Tibial nerve (tissue), 4 donors: ENCODE data around the gene PDK1. TPM values are rescaled to one million over a fixed set of nuclear protein-coding genes. Genes with fewer than 3 reads are reported as not detected.
"Not testable (repeated sequence)": the region's sequence is repeated elsewhere in the genome, so short reads cannot be mapped to it uniquely, and the experiment has no call there.

Experiments used
- DNase-seq, 2 donors: peaks; one replicate each; pipeline ENCODE4 v3.0.0-alpha.2; 2019; ENCODE audit warnings: low spot score in 2 of 2
- H3K27ac ChIP-seq, 4 donors: fragments of 200-600 bp; sonication (generic) in 3 of 4; one replicate each; pipeline ENCODE4 v1.5.1; 2017 to 2019; ENCODE audit warnings: mild to moderate bottlenecking in 1 of 4
- H3K27me3 ChIP-seq, 2 donors: fragments of 200-600 bp; sonication (generic) in 1 of 2; one replicate each; pipeline versions ENCODE4 v1.5.1 to v1.6.0; 2017 to 2019
- H3K36me3 ChIP-seq, 3 donors: fragments of 200-600 bp; sonication (generic); one replicate each; pipeline ENCODE4 v1.5.1; 2018 to 2019
- H3K4me1 ChIP-seq, 4 donors: fragments of 200-600 bp; sonication (generic) in 3 of 4; one replicate each; pipeline ENCODE4 v1.5.1; 2017 to 2019
- H3K4me3 ChIP-seq, 4 donors: fragments of 200-600 bp; sonication (generic) in 3 of 4; one replicate each; pipeline ENCODE4 v1.5.1; 2017 to 2019; ENCODE audit warnings: mild to moderate bottlenecking in 1 of 4, moderate library complexity in 1 of 4
- H3K9me3 ChIP-seq, 4 donors: fragments of 200-600 bp; sonication (generic) in 3 of 4; one replicate each; pipeline ENCODE4 v1.5.1; 2017 to 2019
- EP300 ChIP-seq, 2 donors: sonication (generic); formaldehyde crosslinking; IDR thresholded peaks; one replicate each; pipeline ENCODE4 v1.6.1; 2017; ENCODE audit warnings: antibody characterized with exemption in 2 of 2, mild to moderate bottlenecking in 1 of 2
- POLR2A ChIP-seq, 2 donors: fragments of 450-650 bp; IDR thresholded peaks; one replicate each; pipeline ENCODE4 v1.6.1; 2017; ENCODE audit warnings: antibody characterized with exemption in 2 of 2, mild to moderate bottlenecking in 2 of 2, moderate library complexity in 2 of 2
- WGBS, 2 donors: methylation state at CpG; one replicate each; pipeline ENCODE4 v1.1.5; 2018; 5-methylcytosine and 5-hydroxymethylcytosine counted together
- total RNA-seq, 4 donors: library from RNA; depleted of rRNA; stranded (reverse); fragments of >200 nt; gene quantifications; one replicate each; pipeline ENCODE4 v1.1.0, GENCODE V29; 2016
- TF ChIP-seq, protein P1 (sequence below), 5 experiments: fragments of 200-600 bp in 3 of 5; fragments of 450-650 bp in 2 of 5; sonication (generic) in 3 of 5; IDR thresholded peaks; one replicate each; pipeline ENCODE4 v1.5.1; 2016 to 2019; ENCODE audit warnings: antibody characterized with exemption in 5 of 5, mild to moderate bottlenecking in 3 of 5, moderate library complexity in 2 of 5

The PDK1 gene
- total RNA-seq, 4 donors from 2014 or later = 10.4 to 25.6 (median 16.2) TPM

DNA sequence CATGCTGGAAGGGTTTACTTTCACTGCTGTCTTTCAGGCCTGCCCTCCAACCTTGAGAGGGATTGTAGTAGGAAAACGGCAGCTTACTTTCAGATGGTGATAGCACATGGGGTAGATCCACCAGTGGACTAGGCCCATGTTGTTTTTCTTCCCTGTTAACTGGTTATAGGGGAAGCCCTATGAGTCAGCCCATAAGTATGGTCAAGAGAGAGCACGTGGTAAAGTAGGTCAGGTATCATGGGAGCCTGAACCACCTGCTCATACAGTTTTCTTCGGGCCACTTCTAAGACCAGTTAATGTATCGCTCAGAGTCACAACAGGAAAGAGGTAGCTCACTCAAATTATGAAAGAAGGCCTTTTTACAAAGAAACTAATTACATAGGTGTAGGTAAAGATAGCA is 33.0 kb downstream of the PDK1 start:
- Histone ChIP-seq H3K27ac (no peak overlapping the region), H3K4me3 (no peak overlapping the region), H3K36me3 (peaks cover 0 to 43% (median 7%) of the 10 kb centered on the region in 3 donors), H3K9me3 (no peaks in the 10 kb centered on the region), H3K4me1 (no peaks in the 10 kb centered on the region), H3K27me3 (no peaks in the 10 kb centered on the region)
- no peak for DNase-seq
- TF ChIP-seq POLR2A (IDR thresholded peaks at IDR 0.05) = no peak
- no peak for TF ChIP-seq EP300 (IDR thresholded peaks at IDR 0.05)
- TF ChIP-seq, protein P1, sequence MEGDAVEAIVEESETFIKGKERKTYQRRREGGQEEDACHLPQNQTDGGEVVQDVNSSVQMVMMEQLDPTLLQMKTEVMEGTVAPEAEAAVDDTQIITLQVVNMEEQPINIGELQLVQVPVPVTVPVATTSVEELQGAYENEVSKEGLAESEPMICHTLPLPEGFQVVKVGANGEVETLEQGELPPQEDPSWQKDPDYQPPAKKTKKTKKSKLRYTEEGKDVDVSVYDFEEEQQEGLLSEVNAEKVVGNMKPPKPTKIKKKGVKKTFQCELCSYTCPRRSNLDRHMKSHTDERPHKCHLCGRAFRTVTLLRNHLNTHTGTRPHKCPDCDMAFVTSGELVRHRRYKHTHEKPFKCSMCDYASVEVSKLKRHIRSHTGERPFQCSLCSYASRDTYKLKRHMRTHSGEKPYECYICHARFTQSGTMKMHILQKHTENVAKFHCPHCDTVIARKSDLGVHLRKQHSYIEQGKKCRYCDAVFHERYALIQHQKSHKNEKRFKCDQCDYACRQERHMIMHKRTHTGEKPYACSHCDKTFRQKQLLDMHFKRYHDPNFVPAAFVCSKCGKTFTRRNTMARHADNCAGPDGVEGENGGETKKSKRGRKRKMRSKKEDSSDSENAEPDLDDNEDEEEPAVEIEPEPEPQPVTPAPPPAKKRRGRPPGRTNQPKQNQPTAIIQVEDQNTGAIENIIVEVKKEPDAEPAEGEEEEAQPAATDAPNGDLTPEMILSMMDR (IDR thresholded peaks at IDR 0.05) = no peak
- 73 to 80% methylated on average over 4 of the region's 4 CpGs for WGBS, 2 donors

DNA sequence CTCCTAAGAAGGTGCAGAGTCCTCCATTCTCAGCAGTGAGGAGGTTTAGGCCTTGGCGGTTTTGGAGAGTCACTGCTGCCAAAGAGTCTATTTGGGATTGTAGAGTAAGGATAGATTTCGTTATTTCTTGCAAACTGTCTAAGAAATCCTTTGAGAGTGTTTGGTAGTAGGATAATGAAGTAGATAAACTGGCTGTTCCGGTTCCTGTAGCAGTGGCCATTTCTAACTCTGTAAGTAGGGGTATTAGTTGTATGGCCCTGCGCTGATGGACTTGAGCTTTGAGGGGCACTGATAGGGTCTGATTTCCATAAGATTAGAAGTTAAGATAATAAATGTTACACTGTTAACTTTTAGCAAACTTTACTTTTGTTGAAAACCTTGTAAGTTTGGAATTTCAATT is 35.5 kb downstream of the PDK1 start:
- not testable (repeated sequence) for H3K9me3 ChIP-seq, H3K4me3 ChIP-seq, H3K4me1 ChIP-seq, H3K27ac ChIP-seq, DNase-seq, H3K27me3 ChIP-seq
- H3K36me3 ChIP-seq = peaks cover 0 to 41% (median 11%) of the 10 kb centered on the region in 3 donors
- WGBS, 2 donors = 94% methylated on average over 4 of the region's 4 CpGs

DNA sequence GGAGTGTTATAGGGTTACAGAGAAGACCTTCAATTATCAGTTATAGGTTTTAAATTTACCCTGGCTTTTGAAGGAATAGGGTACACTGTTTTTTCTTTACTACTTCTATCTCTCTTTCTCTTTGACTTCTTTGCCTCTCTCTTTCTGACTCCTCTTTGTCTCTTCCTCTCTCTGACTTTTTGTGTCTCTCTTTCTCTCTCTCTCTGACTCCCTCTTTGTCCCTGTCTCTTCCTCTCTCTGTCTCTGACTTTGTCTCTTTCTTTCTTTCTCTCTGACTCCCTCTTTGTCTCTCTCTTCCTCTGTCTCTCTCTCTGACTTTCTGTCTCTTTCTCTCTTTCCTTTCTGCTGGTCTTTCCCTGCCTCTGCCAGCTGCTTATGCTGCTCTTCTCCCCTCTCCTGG is 36.3 kb downstream of the PDK1 start:
- not testable (repeated sequence) for H3K4me1 ChIP-seq, H3K4me3 ChIP-seq, H3K27me3 ChIP-seq, H3K27ac ChIP-seq, DNase-seq, H3K9me3 ChIP-seq
- peaks cover 0 to 39% (median 7%) of the 10 kb centered on the region in 3 donors for H3K36me3 ChIP-seq

GRCh38 chr2:172596776-172597175 is 40.9 kb downstream of the PDK1 start:
- peaks cover 0 to 15% (median 7%) of the 10 kb centered on the region in 3 donors for H3K36me3 ChIP-seq
- H3K9me3 ChIP-seq = no peaks in the 10 kb centered on the region
- no peaks in the 10 kb centered on the region for H3K27me3 ChIP-seq
- H3K4me3 ChIP-seq = no peak overlapping the region
- H3K4me1 ChIP-seq = no peaks in the 10 kb centered on the region
- no peak for TF ChIP-seq POLR2A (IDR thresholded peaks at IDR 0.05)
- TF ChIP-seq, protein P1 (IDR thresholded peaks at IDR 0.05) = no peak
- TF ChIP-seq EP300 (IDR thresholded peaks at IDR 0.05) = no peak
- no peak overlapping the region for H3K27ac ChIP-seq
- DNase-seq = no peak
- 78 to 87% methylated on average over 5 of the region's 5 CpGs for WGBS, 2 donors

DNA sequence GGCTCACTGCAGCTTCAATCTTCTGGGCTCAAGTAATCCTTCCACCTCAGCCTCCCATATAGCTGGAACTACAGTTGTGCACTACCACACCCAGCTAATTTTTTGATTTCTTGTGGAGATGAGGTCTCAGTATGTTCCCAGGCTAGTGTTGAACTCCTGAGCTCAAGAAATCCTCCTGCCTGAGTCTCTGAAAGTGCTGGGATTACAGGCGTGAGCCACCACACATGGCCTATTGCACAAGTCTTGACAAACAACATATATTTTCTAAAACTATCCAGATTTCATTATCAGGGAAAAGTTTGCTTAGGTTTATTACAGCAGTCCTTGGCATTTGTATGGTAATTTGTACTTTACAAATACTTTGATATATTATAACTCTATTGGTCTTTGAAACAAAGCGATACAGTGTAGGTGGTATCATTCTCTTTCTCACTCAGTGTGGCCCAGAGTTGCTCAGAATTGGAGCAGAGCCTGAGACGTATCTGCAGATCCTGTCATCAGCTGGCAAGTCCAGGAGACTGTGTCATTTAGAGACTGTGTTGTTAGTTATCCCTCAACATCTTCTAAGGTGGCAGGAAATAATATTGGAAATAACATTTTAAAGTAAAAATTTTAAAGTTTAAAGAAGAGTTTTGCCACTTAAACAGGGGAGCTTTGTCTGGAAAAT is 41.4 kb downstream of the PDK1 start:
- no peak for DNase-seq
- H3K27me3 ChIP-seq = no peaks in the 10 kb centered on the region
- no peak overlapping the region for H3K4me3 ChIP-seq
- WGBS, 2 donors = 91 to 93% methylated on average over 3 of the region's 3 CpGs
- H3K4me1 ChIP-seq = no peaks in the 10 kb centered on the region
- H3K36me3 ChIP-seq = peaks cover 0 to 15% (median 7%) of the 10 kb centered on the region in 3 donors
- TF ChIP-seq EP300 (IDR thresholded peaks at IDR 0.05) (no peak), POLR2A (IDR thresholded peaks at IDR 0.05) (no peak)
- TF ChIP-seq, protein P1 (IDR thresholded peaks at IDR 0.05) = no peak
- H3K27ac ChIP-seq = no peak overlapping the region
- no peaks in the 10 kb centered on the region for H3K9me3 ChIP-seq

DNA sequence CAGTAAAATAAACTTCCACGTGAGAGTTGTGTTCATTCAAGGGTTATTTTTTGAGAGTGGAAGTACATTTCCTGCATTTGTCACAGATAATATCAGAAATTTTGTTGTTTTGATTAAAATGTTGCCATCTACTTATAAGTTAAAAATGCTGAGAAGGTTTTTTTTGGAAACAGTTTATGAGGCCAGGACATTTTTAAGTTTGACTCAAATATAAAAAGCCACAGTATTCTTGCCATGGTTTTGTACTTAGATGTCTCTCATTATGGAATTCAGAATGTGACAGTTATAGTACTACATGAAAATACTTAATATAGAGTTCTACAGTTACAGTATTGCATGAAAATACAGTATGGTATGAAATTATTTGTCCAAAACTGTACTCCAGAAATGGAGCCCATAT is 44.1 kb downstream of the PDK1 start:
- 49 to 71% methylated on average over 1 of the region's 1 CpG for WGBS, 2 donors
- TF ChIP-seq, protein P1 (IDR thresholded peaks at IDR 0.05) = no peak
- TF ChIP-seq EP300 (IDR thresholded peaks at IDR 0.05) = no peak
- no peak for TF ChIP-seq POLR2A (IDR thresholded peaks at IDR 0.05)
- no peak overlapping the region for H3K27ac ChIP-seq
- H3K27me3 ChIP-seq = no peaks in the 10 kb centered on the region
- no peaks in the 10 kb centered on the region for H3K4me1 ChIP-seq
- DNase-seq = no peak
- H3K36me3 ChIP-seq = peaks cover 0 to 15% (median 7%) of the 10 kb centered on the region in 3 donors
- no peak overlapping the region for H3K4me3 ChIP-seq
- no peaks in the 10 kb centered on the region for H3K9me3 ChIP-seq
